ENCODE measurements around the gene EPB41L1. TPM values are rescaled to one million over a fixed set of nuclear protein-coding genes. Genes with fewer than 3 reads are reported as not detected.

The EPB41L1 gene
- total RNA-seq, 2 experiments from 2014 or later: 1.0 to 2.2 TPM

DNA sequence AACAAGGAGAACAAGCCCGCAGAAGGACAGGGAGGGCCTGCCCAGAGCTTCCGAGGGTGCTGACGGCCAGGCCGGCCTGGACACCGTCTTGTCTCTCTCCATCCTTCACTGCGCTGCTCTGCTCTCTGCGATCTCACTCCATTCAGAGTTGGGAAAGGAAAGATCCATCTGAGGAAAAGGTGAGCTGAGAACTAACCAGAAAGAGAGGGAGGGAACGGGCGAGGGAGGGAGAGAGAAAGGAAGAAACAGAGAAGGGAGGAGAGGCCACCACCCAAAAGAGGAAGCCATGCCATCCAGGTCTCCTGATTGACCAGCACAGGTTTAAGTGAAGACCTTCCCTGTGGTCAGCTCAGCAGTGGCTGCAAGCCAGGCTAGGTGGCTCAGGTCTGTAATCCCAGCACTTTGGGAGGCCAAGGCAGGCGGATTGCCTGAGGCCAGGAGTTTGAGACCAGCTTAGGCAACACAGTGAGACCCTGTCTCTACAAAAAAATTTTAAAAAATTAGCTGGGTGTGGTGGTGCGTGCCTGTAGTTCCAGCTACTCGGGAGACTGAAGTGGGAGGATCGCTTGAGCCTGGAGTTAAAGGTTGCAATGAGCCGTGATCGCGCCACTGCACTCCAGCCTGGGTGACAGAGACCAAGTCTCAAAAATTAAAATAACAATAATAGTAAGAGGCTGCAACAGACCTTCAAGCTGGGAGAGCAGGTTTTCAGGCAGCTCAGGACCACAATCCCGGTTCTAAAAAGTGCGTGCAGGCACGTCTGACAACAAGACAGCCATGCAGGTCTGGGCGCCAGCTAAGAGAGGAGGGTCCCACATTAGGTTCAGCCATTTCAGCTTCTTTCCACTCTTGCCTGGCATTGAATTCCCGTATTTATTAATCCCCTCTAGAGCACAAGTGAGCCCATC lies 117.4 kb downstream of the EPB41L1 start:
- H3K27me3 Mint-ChIP-seq: no peaks in the 10 kb centered on the region
- H3K27ac Mint-ChIP-seq: no peak overlapping the region
- CTCF ChIA-PET: interaction anchor here (2.1 to 4.1 kb wide), 3 partner anchors 128 to 167 kb away, joined by 9 to 22 read pairs (median 9); no protein-coding TSS in a partner anchor
- no peaks in the 10 kb centered on the region for H3K9me3 Mint-ChIP-seq
- ATAC-seq (no peak), DNase-seq (no peak)
- TF ChIP-seq, protein P1, sequence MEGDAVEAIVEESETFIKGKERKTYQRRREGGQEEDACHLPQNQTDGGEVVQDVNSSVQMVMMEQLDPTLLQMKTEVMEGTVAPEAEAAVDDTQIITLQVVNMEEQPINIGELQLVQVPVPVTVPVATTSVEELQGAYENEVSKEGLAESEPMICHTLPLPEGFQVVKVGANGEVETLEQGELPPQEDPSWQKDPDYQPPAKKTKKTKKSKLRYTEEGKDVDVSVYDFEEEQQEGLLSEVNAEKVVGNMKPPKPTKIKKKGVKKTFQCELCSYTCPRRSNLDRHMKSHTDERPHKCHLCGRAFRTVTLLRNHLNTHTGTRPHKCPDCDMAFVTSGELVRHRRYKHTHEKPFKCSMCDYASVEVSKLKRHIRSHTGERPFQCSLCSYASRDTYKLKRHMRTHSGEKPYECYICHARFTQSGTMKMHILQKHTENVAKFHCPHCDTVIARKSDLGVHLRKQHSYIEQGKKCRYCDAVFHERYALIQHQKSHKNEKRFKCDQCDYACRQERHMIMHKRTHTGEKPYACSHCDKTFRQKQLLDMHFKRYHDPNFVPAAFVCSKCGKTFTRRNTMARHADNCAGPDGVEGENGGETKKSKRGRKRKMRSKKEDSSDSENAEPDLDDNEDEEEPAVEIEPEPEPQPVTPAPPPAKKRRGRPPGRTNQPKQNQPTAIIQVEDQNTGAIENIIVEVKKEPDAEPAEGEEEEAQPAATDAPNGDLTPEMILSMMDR (IDR thresholded peaks at IDR 0.05): no peak
- H3K36me3 Mint-ChIP-seq (ENCODE audit: low read depth): no peaks in the 10 kb centered on the region
- POLR2A ChIA-PET: interaction anchor here (1.9 kb wide), 1 partner anchor 10 kb away, joined by 4 read pairs; no protein-coding TSS in a partner anchor
- H3K4me3 Mint-ChIP-seq: no peak overlapping the region
- intact Hi-C loops (cut with micrococcal nuclease): loop anchor here (10.0 kb wide), 1 partner anchor 163 kb away; no protein-coding TSS in a partner anchor
- H3K4me1 Mint-ChIP-seq (ENCODE audit: low read depth): no peaks in the 10 kb centered on the region

DNA sequence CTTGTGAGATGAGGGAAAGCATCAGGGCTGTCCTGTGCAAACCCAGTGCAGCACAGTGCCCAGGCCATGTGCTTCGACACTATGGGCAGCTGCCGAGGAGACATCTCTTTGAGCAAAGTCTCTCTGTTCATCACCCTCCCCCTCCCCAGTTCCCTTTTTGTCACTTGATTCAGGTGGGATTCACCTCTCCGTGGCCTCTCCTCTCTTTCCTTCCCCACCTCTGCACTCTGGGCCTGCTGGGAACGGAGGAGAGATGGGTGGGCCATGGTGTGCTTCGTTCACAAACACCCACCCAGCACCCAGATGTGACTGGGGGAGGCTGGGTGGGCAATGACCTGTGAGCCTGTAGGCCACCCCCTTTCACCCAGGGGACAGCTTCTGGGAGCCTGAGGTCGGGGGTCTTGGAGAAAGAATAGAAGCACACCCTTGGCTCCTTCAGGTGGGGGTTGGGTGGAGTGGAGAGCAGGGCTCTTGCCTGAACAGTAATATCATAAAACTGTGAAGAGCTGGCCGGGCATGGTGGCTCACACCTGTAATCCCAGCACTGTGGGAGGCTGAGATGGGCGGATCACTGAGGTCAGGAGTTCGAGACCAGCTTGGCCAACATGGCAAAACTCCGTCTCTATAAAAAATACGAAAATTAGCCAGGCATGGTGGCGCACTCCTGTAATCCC lies 118.1 kb downstream of the EPB41L1 start:
- Mint-ChIP-seq H3K4me1 (ENCODE audit: low read depth) (no peaks in the 10 kb centered on the region), H3K27ac (no peak overlapping the region)

DNA sequence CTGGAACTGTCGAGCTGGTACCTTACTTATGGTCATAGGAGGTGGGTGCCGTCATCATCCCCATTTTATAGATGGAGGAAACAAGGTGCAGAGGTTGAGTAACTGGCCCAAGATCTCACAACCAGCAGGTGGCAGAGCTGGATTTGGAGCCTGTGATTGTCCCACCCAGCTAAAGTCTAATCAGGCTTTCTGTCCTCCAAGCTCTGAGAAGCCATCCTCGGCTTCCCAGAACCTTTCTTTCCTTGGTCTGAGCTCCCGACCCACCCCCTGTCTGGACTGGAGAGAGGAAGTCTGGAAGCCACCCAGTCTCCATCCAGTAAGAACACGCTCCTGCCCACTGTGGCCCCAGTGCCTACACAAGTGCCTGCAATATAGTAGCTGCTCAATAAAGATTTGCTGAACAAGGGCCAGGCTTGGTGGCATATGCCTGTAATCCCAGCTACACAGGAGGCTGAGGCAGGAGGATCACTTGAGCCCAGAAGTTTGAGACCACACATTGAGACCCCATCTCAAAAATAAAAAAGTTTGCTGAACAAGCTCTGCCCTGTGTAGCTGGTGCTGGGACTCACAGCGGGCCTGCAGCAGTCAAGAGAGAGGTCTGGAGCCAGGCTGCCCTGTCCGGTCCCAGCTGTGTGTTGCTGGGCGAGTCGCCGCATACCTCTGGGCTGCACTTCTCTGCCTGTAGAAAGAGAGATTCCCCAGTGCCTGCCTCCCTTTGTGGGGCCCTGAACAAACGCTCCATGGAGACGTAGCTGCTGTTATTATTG lies 119.1 kb downstream of the EPB41L1 start:
- no peak overlapping the region for H3K27ac Mint-ChIP-seq
- ATAC-seq (no peak), DNase-seq (peak; percentile 44)
- ChIA-PET POLR2A (no interaction called here), CTCF (interaction anchor here (0.7 to 4.1 kb wide), 8 partner anchors 30 to 219 kb away, joined by 3 to 22 read pairs (median 5); no protein-coding TSS in a partner anchor)
- no peaks in the 10 kb centered on the region for H3K4me1 Mint-ChIP-seq (ENCODE audit: low read depth)
- TF ChIP-seq, protein P1 (IDR thresholded peaks at IDR 0.05): peak; percentile 16
- H3K4me3 Mint-ChIP-seq: no peak overlapping the region
- no peaks in the 10 kb centered on the region for H3K27me3 Mint-ChIP-seq
- H3K9me3 Mint-ChIP-seq: no peaks in the 10 kb centered on the region
- intact Hi-C loops (cut with micrococcal nuclease): loop anchor here (10.0 kb wide), 1 partner anchor 161 kb away; no protein-coding TSS in a partner anchor
- no peaks in the 10 kb centered on the region for H3K36me3 Mint-ChIP-seq (ENCODE audit: low read depth)

More for the DNA sequence above, 118.1 kb downstream of the EPB41L1 start:
- H3K4me3 Mint-ChIP-seq: no peak overlapping the region
- intact Hi-C loops (cut with micrococcal nuclease): loop anchor here (10.0 kb wide), 1 partner anchor 162 kb away; no protein-coding TSS in a partner anchor
- TF ChIP-seq, protein P1 (IDR thresholded peaks at IDR 0.05): no peak
- no peaks in the 10 kb centered on the region for H3K27me3 Mint-ChIP-seq
- ChIA-PET CTCF (interaction anchor here (0.8 to 4.1 kb wide), 7 partner anchors 29 to 220 kb away, joined by 3 to 22 read pairs (median 6); no protein-coding TSS in a partner anchor), POLR2A (interaction anchor here (1.9 kb wide), 1 partner anchor 9 kb away, joined by 4 read pairs; no protein-coding TSS in a partner anchor)
- H3K36me3 Mint-ChIP-seq (ENCODE audit: low read depth): no peaks in the 10 kb centered on the region
- H3K9me3 Mint-ChIP-seq: no peaks in the 10 kb centered on the region
- ATAC-seq (no peak), DNase-seq (no peak)

DNA sequence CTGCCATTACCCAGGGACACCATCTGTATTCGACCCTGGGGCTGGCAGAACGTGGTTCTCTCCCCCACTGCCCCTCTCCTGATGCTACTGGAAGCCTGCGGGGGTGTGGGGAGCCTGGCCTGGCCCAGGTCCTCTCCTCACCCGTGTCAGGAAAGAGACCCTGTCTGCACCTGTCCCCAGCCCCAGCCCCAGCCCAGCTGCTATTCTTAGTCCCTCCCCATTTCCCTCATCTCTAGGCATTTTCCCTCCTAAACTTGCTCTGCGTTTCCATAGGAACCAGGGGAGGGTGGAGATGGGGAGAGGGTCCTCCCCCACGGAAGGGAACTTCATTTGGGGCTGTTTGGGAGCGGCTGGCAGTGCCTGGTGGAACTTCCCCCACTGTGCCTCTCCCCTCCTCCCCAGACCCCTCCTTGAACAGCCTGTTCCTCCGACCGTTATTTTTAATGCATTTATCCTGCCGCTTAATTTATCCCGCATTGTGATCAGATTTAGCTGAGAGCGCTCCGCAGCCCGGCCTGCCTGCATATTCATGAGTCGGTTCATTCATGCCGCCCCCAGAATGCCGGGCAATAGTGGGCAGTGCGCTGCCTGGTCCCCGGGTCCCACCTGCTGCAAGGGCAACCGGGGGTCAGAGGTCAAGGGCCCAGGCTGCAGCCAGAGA lies 119.8 kb downstream of the EPB41L1 start:
- Mint-ChIP-seq H3K9me3 (no peaks in the 10 kb centered on the region), H3K36me3 (ENCODE audit: low read depth) (no peaks in the 10 kb centered on the region), H3K27ac (no peak overlapping the region), H3K4me1 (ENCODE audit: low read depth) (no peaks in the 10 kb centered on the region), H3K4me3 (no peak overlapping the region), H3K27me3 (no peaks in the 10 kb centered on the region)
- POLR2A ChIA-PET: no interaction called here
- intact Hi-C loops (cut with micrococcal nuclease): loop anchor here (10.0 kb wide), 1 partner anchor 160 kb away; no protein-coding TSS in a partner anchor
- CTCF ChIA-PET: interaction anchor here (1.4 to 4.1 kb wide), 4 partner anchors 125 to 218 kb away, joined by 6 to 22 read pairs (median 11); no protein-coding TSS in a partner anchor
- no peak for DNase-seq
- TF ChIP-seq, protein P1 (IDR thresholded peaks at IDR 0.05): no peak
- ATAC-seq: no peak
